ENCODE measurements around the gene EHMT1.

Gene EHMT1

GRCh38 chr9:137716694-137717287 lies 98.0 kb downstream of the EHMT1 start:
- peaks cover 72% of the 10 kb centered on the region for H3K36me3 ChIP-seq (ENCODE audit: insufficient read depth, low read length)
- peaks cover 17% of the 10 kb centered on the region for H3K4me1 ChIP-seq (ENCODE audit: insufficient read depth, low read length, poor library complexity, severe bottlenecking)

GRCh38 chr9:137717776-137718327 lies 99.0 kb downstream of the EHMT1 start:
- Histone ChIP-seq H3K27me3 (ENCODE audit: insufficient read depth, low read length, poor library complexity, severe bottlenecking) (no peaks in the 10 kb centered on the region), H3K9ac (ENCODE audit: low read depth, low read length, poor library complexity, severe bottlenecking) (no peak overlapping the region), H4K20me1 (ENCODE audit: insufficient read depth, low read length, poor library complexity, severe bottlenecking) (peaks cover 21% of the 10 kb centered on the region), H3K9me2 (replicated peaks; ENCODE audit: low read depth, low read length) (no peaks in the 10 kb centered on the region), H3K4me1 (ENCODE audit: insufficient read depth, low read length, poor library complexity, severe bottlenecking) (peaks cover 9% of the 10 kb centered on the region), H3K9me3 (ENCODE audit: insufficient read depth, low read depth, low read length) (peaks cover 5% of the 10 kb centered on the region; the same call in 1 of the 2 replicates), H3K4me3 (ENCODE audit: low read length, poor library complexity, severe bottlenecking) (no peak overlapping the region), H3F3A (ENCODE audit: low read depth) (peaks cover 6% of the 10 kb centered on the region; the same call in 1 of the 2 replicates), H2AFZ (ENCODE audit: low read length) (no peak overlapping the region), H3K4me2 (ENCODE audit: low read depth, low read length, poor library complexity, severe bottlenecking) (no peak overlapping the region), H3K79me2 (ENCODE audit: insufficient read depth, low read length) (peaks cover 34% of the 10 kb centered on the region; the same call in 1 of the 2 replicates), H3K36me3 (ENCODE audit: insufficient read depth, low read length) (peaks cover 62% of the 10 kb centered on the region)
- TF ChIP-seq CTCF (conservative IDR thresholded peaks at IDR 0.05; ENCODE audit: low read length) (no peak), EZH2phosphoT487 (IDR thresholded peaks at IDR 0.05; ENCODE audit: borderline replicate concordance) (no peak)

More at GRCh38 chr9:137716694-137717287, 98.0 kb downstream of the EHMT1 start:
- H3F3A ChIP-seq (ENCODE audit: low read depth), result peaks cover 6% of the 10 kb centered on the region; the same call in 1 of the 2 replicates
- H2AFZ ChIP-seq (ENCODE audit: low read length), result no peak overlapping the region
- peaks cover 16% of the 10 kb centered on the region for H4K20me1 ChIP-seq (ENCODE audit: insufficient read depth, low read length, poor library complexity, severe bottlenecking)
- H3K4me2 ChIP-seq (ENCODE audit: low read depth, low read length, poor library complexity, severe bottlenecking), result no peak overlapping the region
- peaks cover 5% of the 10 kb centered on the region; the same call in 1 of the 2 replicates for H3K9me3 ChIP-seq (ENCODE audit: insufficient read depth, low read depth, low read length)
- H3K79me2 ChIP-seq (ENCODE audit: insufficient read depth, low read length), result peaks cover 25% of the 10 kb centered on the region; the same call in 1 of the 2 replicates
- TF ChIP-seq CTCF (conservative IDR thresholded peaks at IDR 0.05; ENCODE audit: low read length) (no peak), EZH2phosphoT487 (IDR thresholded peaks at IDR 0.05; ENCODE audit: borderline replicate concordance) (no peak)
- H3K4me3 ChIP-seq (ENCODE audit: low read length, poor library complexity, severe bottlenecking), result no peak overlapping the region
- no peaks in the 10 kb centered on the region for H3K9me2 ChIP-seq (replicated peaks; ENCODE audit: low read depth, low read length)
- H3K9ac ChIP-seq (ENCODE audit: low read depth, low read length, poor library complexity, severe bottlenecking), result no peak overlapping the region
- H3K27me3 ChIP-seq (ENCODE audit: insufficient read depth, low read length, poor library complexity, severe bottlenecking), result no peaks in the 10 kb centered on the region

- H3K4me2 ChIP-seq (ENCODE audit: low read depth, low read length, poor library complexity, severe bottlenecking), result no peak overlapping the region
- H3K79me2 ChIP-seq (ENCODE audit: insufficient read depth, low read length), result peaks cover 40% of the 10 kb centered on the region; the same call in 1 of the 2 replicates
- no peaks in the 10 kb centered on the region for H3K9me2 ChIP-seq (replicated peaks; ENCODE audit: low read depth, low read length)
- peaks cover 9% of the 10 kb centered on the region for H3K4me1 ChIP-seq (ENCODE audit: insufficient read depth, low read length, poor library complexity, severe bottlenecking)
- no peaks in the 10 kb centered on the region for H3K27me3 ChIP-seq (ENCODE audit: insufficient read depth, low read length, poor library complexity, severe bottlenecking)
- H3F3A ChIP-seq (ENCODE audit: low read depth), result peaks cover 6% of the 10 kb centered on the region; the same call in 1 of the 2 replicates
- H3K9me3 ChIP-seq (ENCODE audit: insufficient read depth, low read depth, low read length), result peaks cover 1% of the 10 kb centered on the region; the same call in 1 of the 2 replicates
- TF ChIP-seq EZH2phosphoT487 (IDR thresholded peaks at IDR 0.05; ENCODE audit: borderline replicate concordance) (no peak), CTCF (conservative IDR thresholded peaks at IDR 0.05; ENCODE audit: low read length) (no peak)
- peaks cover 56% of the 10 kb centered on the region for H3K36me3 ChIP-seq (ENCODE audit: insufficient read depth, low read length)
- H3K9ac ChIP-seq (ENCODE audit: low read depth, low read length, poor library complexity, severe bottlenecking), result no peak overlapping the region
- H2AFZ ChIP-seq (ENCODE audit: low read length), result no peak overlapping the region
- H3K4me3 ChIP-seq (ENCODE audit: low read length, poor library complexity, severe bottlenecking), result no peak overlapping the region
- peaks cover 27% of the 10 kb centered on the region for H4K20me1 ChIP-seq (ENCODE audit: insufficient read depth, low read length, poor library complexity, severe bottlenecking)
Measured at GRCh38 chr9:137719194-137719593, 100.4 kb downstream of the EHMT1 start.

All from Loucy (cell line).